GM18858 (cell line): ENCODE measurements around the gene SRP68.
"Not testable (repeated sequence)": the region's sequence is repeated elsewhere in the genome, so short reads cannot be mapped to it uniquely, and the experiment has no call there.

Experiments used
- ATAC-seq: cut with Tn5 transposase; IDR thresholded peaks from one replicate; pipeline ENCODE4 v1.9.1; 2021; ENCODE audit not compliant: unreplicated experiment

SRP68 gene

DNA sequence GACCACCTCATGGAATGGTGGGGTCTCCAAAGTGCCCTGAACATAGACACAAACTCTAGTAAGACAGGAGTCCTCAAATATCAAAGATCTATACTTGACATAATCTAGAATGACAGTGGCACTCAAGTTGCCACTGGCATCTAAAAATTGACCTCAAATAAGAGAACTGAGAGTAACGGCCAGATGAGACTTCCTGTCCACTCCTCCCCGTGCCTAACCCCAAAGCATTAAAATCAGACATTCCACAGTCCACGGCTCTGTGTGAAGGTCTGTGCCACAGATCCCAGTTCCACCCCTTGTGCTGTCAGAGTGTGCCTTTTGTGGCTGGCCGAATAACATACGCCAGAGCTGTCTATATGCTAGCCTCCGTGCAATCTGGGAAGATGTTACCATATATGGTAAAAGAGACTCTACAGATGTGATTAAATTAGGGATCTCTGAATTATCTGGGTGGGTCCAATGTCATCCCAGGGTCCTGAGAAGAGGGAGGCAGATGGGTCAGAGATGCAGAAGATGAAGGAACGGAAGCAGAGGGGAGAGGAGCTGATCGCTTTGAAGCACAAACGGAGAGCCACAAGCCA lies 24.2 kb downstream of the SRP68 start:
- ATAC-seq = no peak

DNA sequence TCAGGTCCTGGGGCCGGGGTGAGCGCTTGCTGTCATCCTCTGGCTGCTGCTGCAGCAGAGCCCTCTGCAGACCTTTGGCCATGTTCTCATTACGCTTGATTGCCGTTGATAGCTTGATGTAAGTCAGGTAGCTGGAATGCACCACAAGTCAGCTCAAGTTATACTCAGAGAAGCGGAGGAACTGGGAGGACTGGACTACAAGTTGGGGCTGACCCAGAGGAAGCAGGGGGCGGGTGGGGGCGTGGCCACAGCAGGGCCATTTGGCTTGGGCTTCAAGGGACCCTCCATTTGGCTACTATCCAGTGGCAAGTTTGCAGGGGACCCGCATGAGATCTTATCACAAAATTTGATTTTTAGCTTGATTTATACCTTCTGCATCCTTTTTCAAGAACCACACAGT lies 26.3 kb downstream of the SRP68 start:
- ATAC-seq = no peak

DNA sequence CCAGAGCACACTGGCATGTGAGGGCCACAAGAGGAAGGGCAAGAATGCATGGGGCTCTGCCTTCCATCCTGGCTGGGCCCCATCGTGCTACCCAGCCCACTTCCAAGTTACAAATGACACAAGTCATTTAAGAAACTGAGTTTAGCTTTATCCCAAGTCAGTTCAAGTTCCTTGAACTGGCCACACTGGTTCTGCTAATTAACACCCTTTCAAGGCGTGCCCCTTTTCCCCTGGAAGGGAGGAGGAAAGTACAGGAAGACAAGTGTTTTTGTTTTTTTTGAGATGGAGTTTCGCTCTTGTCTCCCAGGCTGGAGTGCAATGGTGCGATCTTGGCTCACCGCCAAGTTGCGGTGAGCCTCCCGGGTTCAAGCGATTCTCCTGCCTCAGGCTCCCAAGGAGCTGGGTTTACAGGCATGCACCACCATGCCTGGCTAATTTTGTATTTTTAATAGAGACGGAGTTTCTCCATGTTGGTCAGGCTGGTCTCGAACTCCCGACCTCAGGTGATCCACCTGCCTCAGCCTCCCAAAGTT lies 27.8 kb downstream of the SRP68 start:
- ATAC-seq = not testable (repeated sequence)

DNA sequence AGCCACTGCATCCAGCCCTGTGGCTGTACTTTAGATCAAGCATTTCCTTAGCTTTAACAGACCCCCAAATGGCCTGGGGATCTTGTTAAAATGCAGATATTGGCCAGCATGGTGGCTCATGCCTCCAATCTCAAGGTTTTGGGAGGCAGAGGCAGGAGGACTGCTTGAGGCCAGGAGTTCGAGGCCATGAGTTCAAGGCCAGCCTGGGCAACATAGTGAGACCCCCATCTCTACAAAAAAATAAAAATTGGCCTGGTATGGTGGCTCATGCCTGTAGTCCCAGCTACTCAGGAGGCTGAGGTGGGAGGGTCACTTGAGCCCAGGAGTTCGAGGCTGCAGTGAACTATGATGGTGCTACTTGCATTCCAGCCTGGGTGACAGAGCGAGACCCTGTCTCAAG lies 29.4 kb downstream of the SRP68 start:
- not testable (repeated sequence) for ATAC-seq

DNA sequence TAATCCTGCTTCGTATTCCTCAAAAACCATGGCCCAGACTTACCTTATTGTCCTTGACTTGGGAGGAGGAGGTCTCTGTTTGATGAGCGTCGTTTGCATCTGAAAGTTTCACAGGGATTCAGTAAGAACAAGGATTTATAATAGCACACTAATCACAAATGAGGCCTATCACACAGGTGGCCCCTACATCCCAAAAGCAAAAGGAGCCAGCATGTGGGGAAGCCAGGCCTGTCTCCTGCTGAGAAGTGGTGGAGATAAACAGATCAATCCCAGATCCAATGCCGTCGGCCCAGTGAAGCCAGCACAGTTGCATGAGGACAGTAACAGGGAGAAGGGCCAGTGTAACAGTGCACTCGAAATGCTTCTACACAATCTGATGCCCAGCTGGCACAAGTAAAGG lies 31.9 kb downstream of the SRP68 start:
- no peak for ATAC-seq

DNA sequence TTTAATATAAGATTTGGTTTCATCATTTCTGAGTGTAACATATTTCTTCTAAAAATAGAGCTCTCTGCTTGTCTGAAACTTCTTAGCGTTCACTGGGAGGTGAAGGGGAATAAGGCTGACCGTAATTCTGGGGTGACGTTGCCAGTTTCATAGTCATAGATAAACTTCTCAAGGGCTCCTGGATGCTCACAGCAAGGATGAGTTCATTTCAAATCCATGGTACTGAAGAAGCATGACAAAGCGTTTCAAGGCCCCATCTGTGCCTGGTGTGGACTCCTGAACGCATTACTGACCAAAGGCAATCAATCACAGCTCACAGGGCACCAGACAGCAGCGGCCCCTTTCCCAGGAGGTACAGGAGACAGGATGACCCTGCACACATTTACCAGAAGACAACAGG lies 33.2 kb downstream of the SRP68 start:
- no peak for ATAC-seq

DNA sequence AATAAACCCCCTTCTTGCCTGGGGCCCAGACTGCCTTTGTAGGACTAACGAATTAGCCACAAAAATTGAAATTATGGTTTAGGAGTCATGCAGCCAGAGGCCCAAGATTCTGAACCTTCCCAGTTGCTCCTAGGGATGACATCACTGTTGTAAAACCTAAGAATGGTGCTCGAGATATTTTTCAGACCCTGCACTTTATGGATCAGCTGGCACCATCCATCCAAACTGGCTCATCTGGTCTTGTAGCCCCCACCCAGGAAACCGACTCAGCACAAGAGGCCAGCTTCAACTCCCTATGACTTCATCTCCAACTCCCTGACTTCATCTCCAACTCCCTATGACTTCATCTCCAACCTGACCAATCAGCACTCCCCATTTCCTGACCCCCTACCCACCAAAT lies 34.3 kb downstream of the SRP68 start:
- ATAC-seq = no peak

DNA sequence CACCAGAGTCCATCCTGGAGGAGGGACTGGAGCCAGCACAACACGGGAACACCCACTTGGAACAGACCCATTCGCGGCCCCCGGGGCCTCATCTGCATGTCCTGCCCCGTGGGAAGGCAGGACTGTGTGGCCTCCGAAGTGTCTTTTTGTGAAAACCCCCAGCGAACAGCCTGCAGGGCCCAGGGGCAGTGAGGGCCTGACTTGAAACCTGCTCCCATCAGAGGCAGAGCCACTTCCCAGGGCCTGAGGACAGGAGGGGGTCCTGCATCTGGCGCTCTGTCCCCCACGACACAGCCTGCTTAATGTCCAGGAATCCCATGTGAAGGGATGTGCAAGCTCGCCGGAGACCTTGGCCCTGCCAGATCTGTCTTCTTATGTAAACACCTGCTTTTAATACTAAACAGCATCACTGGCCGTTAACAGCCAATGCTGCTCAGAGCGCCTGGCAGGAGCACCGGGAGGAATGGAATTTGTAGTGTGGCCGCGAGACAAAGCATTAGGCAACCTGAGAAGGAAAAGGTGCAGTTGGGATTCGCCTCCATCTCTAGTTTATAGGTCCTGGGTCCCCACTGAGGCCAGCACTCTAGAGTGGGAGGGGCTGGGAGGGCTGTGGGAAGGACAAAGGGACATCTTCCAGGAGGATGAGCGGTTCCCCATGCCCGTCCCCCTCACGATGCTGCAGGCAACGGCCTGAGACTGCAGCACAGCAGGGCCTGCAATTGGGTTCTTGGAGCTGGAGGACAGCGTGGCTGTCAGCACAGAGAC lies 35.6 kb downstream of the SRP68 start:
- ATAC-seq = no peak

DNA sequence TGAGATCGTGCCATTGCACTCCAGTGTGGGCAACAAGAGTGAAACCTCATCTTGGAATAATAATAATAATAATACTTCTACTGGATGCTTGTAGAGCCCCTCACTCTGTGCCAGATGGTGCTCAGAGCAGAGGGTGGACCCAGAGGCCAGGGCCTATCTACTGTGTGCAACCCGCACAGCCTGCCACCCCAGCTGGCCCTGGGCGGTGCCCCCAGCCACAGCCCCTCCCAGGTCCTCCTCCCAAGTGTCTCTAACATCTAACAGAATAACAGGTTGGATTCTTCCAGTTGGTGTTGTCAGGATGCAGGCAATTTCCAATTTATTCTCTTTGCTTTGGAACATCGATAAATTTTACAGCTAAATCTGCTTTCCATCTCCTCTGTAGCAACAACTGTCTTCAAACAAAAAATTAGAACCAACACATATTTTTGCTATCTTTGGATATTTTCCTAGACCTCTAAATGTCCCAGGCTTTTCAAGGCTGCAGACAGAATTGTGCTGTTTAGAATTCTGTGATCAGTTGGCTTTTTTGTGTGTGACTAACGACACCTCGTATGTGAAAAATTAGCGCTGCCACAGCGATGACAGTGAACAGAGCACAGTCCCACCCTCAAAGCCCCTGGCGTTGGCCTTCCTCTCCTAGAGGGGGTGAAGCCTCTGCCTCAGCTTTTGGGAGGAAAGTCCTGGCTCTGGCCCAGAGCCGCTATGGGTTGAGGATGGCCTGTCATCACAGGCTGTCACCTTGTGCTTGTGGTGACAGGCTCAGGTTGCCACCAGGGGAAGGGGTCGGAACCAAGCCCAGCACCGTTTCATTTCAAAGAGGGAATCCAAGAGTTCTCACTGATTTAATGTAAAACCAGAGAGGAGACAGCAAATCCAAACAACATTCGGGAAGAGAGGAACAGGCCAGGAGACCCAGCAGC lies 37.6 kb downstream of the SRP68 start:
- ATAC-seq = no peak

DNA sequence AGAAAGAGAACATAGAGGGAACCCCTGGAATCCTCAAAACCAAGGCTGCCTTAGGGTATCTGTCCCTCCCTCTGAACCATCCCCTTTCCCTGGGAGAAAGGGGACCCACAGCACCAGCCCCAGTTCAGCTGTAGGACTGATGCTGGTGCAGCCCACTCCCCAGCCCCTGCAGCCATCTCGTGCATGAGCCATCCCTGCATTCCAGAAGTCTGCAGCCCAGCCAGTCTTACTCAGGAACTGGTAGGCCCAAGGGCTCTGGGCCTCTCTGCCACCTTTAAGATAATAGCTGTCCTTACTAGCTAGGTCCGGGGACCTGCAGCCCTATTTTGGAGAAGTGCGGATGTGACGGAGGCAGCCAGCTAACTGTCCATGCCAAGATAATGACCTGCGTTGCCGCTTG lies 39.2 kb downstream of the SRP68 start:
- no peak for ATAC-seq

DNA sequence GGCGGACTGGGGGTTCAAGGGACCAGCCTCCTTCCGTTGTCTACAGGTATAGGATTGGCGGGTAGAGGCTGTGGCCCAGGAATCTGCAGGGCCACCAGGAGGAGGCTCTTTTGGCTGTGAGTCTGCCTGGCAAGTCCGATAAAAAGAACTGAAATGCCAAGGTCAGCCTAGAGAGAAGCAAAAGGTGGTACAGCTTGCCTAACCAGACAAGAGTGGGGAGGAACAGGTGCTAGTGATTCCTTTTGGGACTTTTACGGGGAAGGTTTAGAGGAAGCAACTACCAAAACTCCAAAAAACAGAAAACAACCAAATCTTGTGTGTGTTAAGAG lies 39.6 kb downstream of the SRP68 start:
- ATAC-seq = no peak

DNA sequence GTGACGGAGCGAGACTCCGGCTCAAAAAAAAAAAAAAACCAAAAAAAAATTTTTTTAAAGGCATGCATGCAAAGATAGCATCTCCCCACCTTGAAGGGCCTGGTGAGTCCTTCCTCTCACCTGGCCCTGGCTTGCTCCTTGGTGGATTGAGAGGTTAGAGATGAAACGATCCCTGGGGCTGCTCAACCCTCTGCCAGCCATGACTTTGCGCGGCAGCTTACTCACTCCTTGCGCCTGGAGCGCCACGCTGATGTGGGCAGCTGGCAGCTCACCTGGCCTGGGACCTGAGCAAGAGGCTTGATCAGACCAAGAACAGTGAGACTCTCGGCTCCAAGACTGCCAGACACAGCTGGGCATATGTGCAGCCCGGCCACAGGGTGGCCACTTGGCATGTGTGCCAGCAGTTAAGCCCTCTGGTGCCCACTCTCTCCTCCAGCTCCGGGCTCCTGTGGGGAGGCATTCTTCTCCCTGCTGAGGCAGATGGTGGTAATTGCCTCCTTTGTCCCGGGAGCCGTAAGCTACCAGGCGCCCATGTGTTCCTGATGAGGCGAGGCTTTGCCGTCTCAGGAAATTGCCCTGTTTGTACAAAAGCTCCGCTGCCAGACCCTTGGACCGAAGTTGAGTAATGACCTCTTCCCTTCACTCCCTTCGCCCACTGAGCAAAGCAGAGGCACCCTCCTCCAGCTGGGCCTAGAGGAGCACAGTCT lies 40.1 kb downstream of the SRP68 start:
- no peak for ATAC-seq

DNA sequence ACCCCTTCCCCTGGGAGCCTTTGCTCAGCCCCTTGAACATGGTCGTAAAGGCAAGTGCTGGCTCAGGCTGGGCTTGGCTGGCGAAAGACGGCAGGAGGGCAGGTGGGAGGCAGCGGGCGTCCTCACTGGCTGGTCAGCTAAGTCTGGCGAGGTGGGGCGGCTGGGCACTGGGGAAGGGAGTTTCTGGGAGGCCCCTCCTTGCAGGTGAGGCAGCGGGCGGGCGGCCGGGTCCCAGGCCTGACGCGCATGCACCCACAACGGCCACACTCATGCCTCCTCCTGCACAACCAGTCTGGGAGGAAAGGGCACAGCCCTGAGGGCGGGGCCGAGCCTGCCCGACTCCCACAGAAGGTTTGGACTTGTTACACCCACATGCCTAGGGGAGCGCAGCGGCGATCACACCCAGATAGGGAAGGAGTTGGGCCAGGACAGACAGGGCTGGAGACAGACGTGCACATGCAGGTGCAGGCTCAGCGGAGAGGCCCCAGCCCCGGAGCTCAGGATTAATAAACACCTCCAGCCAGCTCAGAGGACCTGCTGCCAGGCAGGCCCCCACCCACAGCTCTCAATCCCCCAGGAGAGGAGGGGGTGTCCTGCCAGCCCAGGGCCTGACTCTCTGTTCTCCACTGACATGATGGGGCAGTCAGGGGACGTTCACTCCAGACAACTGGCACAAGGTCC lies 45.0 kb downstream of the SRP68 start, which contains the start of gene EVPL:
Gene EVPL (minus strand): TSS at position 148 of the 681 bp plus-strand sequence. CDS start 108 bp downstream, at position 40.
- ATAC-seq = no peak

DNA sequence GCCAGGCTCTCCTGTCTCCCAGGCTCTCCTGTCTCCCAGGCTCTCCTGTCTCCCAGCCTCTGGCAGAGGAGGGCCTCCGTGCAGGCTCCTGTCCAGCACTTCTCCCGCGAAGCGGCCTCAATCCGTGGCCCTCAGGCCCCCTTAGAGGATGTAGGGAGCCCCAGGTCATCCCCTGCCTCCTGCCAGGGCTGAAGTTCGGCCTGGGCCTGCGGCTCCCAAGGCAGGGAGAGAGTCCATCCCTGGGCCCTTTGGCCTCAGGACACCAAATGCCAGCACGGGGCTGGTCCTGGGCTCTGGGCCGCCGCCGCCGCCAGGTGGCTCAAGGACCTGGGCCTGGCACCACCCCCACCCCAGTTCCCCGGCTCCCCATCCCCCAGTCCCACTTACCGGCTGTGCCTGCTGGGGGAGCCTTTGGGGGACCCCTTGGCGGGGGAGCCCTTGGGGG lies 45.6 kb downstream of the SRP68 start:
- ATAC-seq = no peak

DNA sequence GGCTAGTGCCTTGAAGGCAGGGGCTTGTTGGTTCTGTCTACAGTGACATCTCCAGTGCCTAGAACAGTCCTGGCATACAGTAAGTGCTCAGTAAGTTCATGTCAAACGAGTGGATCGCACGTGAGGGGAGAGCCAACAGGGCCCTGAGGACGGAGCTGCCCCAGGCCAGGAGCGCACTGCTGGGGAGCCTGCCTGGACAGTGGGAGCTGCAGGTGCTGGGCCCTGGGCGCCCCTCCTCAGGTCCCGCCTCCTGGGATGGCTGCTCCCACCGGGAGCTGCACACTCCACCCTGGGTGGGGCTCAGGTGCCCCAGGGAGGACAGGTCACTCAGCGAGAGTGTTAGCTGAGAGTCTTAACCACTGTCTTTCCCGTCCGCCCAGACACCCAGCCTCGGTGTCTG lies 47.0 kb downstream of the SRP68 start:
- no peak for ATAC-seq

DNA sequence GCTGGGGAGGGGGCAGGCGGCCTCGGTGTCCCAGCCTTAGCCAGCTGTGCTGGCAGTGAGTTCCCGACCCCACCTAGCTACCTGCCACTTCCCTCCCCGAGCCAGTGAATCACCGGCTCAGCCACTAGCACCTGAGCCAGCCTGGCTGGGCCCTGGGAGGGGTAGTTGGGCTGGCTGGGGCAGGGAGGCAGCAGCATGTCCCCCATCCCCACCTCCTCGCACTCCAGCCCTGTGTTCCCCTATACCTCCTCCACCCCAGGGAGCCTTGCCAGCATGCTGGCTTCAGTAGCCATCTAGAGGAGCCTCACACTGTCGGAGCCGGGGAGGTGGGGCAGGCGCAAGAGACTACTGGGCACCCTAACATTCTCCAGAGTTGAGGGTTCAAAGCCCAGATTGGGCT lies 48.0 kb downstream of the SRP68 start:
- ATAC-seq = no peak

DNA sequence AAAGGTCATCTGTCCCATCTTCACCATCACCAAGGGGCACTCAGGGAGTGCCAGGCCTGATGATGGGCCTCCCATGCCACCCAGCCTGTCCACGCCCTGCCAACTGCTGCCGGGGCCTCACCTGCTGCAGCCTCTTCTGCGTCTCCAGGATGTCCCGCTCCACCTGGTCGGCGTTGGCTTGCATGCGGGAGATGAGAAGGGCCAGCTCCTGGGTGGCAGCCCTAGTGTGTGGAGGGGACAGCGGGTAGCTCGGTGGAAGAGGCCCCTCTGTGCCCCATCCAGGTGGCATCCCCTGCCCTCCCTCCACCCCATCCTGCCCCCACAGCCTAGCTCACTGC lies 48.4 kb downstream of the SRP68 start:
- no peak for ATAC-seq

DNA sequence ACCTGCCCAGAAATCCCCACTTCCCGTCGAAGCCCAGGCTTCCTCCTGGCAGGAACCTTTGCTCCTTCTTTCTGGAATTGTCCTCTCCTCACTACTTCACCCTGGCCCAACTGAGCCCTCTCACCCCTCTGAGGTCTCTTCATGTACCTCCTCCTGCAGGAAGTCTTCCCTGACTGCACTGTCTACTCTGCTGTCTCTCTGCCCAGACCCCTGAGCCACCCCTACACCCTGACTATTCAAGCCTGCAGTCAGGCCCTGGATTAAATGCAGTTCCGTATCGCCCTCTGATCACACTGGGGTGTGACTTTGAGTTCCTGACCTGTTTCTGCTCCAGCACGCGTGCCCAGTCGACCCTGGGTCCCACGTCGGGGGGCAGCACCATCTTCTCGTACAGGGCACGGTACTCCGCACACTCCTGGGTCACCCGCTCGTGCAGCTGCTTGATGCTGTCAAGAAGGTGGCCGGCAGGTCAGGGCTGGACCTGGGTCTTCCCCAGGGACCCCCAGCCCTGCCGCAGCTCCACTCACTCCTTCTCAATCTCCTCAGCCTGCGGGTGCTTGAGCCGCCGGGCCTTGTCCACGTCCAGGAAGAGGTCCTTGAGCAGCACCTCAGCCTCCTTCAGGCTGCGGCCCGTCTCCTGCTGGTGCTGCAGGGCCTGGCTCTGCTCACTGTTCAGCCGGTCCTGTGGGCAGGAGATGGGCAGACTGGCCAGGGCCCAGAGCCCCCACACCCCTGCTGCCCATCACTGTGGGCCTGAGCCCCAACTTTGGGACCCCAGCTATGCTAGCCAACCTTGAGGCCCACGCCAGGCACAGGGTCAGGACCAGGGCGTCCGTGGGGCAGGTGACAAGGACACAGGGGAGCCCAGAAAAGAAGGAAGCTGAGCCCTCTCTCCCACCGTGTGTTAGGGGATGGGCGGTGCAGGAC lies 49.1 kb downstream of the SRP68 start:
- ATAC-seq = no peak

DNA sequence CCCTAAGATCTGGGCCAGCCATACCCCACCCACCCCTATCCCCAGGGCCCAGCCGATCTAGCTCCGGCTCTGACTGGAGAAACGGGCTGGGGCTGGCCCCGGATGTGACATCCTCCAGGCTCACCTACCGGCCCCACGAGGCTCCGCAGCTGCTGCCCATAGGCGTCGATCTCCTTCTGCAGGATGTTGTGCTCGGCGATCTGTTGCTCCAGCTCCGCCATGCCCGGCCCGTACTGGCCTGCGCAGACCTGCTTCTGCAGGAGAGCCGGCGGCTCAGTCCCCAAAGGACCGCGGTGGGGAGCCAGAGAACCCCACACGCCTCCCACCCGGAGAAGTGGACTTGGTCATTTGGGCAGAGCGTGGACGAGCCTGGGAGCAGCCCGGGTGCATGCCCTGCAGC lies 50.0 kb downstream of the SRP68 start:
- no peak for ATAC-seq
